ENCODE data around the gene MYBBP1A.

GRCh38 chr17:4527134-4527533 is 28.1 kb downstream of the MYBBP1A start:
- no peak for TF ChIP-seq CTCF (IDR thresholded peaks at IDR 0.05; ENCODE audit: low read depth, low read length, poor library complexity, severe bottlenecking)
- TF ChIP-seq EZH2phosphoT487 (IDR thresholded peaks at IDR 0.05; ENCODE audit: borderline replicate concordance, low read length), result no peak

Data from DOHH2 (cell line).